ENCODE measurements around the gene KDM2B. TPM values are rescaled to one million over a fixed set of nuclear protein-coding genes. Genes with fewer than 3 reads are reported as not detected.

The KDM2B gene
- total RNA-seq, 1 experiment from 2014 or later: 15.5 TPM

DNA sequence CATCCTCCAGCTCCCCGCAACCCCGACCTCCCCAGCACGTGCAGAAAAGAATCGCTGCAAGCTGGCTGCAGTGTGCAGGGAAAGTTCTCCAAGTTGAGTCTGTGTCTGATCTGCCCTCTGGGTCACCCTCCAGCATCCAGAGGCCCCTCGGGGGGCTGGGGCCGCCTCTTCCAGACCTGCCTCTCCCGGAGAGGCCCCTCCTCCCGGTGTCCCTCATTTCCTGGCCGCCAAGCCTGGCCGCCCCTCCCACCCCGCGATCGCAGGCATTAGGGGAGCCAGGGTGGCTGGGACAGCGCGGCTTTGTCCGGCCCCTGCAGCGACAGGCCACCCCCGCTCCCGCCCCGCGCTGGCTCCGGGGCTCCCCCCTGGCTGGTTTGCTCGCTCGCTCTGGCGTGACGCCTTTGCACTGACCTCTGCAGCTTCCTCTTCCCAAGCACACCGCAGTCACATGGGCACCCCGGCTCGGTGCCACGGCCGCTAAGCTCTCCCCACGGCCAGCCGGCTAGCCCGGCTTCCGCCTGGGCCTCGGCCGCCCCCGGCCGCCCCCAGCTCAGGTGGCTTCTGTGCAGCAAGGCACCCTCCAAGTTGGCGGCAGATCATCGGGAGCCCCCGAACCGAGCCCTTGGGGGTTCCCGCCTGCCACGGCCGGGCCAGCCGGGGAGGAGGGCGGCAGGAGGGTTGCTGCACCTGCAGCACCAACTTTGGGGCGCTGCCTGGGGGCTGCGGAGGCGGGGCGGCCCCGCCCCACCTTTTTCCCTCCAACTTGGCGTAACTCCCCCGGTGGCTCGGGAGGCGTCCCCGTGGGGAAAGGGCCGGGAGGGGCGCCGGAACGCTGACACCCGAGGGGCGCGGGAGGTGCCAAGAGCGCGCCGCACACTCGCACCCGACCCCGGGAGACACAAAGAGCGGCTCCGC lies 43.7 kb downstream of the KDM2B start:
- POLR2A ChIA-PET: no interaction called here
- CTCF ChIA-PET: interaction anchor here (0.6 to 1.3 kb wide), 3 partner anchors 16 to 250 kb away, joined by 3 read pairs; no protein-coding TSS in a partner anchor
- H3K4me3 Mint-ChIP-seq (ENCODE audit: unreplicated experiment): peak overlapping the region; percentile 78
- no TSS peak for BruUV-seq (replicated peaks)
- DNase-seq (ENCODE audit: unreplicated experiment): peak; percentile 65
- no peaks in the 10 kb centered on the region for H3K27me3 Mint-ChIP-seq (ENCODE audit: insufficient read depth, unreplicated experiment)
- peak overlapping the region; percentile 59 for H3K27ac Mint-ChIP-seq (ENCODE audit: low read depth, unreplicated experiment)
- TF ChIP-seq, protein P1, sequence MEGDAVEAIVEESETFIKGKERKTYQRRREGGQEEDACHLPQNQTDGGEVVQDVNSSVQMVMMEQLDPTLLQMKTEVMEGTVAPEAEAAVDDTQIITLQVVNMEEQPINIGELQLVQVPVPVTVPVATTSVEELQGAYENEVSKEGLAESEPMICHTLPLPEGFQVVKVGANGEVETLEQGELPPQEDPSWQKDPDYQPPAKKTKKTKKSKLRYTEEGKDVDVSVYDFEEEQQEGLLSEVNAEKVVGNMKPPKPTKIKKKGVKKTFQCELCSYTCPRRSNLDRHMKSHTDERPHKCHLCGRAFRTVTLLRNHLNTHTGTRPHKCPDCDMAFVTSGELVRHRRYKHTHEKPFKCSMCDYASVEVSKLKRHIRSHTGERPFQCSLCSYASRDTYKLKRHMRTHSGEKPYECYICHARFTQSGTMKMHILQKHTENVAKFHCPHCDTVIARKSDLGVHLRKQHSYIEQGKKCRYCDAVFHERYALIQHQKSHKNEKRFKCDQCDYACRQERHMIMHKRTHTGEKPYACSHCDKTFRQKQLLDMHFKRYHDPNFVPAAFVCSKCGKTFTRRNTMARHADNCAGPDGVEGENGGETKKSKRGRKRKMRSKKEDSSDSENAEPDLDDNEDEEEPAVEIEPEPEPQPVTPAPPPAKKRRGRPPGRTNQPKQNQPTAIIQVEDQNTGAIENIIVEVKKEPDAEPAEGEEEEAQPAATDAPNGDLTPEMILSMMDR (IDR thresholded peaks at IDR 0.05; ENCODE audit: unreplicated experiment): no peak
- H3K36me3 Mint-ChIP-seq (ENCODE audit: insufficient read depth, unreplicated experiment): peaks cover 5% of the 10 kb centered on the region
- H3K9me3 Mint-ChIP-seq (ENCODE audit: unreplicated experiment): no peaks in the 10 kb centered on the region
- H3K4me1 Mint-ChIP-seq (ENCODE audit: insufficient read depth, unreplicated experiment): peaks cover 12% of the 10 kb centered on the region
- intact Hi-C loops (cut with micrococcal nuclease): no loop called here

DNA sequence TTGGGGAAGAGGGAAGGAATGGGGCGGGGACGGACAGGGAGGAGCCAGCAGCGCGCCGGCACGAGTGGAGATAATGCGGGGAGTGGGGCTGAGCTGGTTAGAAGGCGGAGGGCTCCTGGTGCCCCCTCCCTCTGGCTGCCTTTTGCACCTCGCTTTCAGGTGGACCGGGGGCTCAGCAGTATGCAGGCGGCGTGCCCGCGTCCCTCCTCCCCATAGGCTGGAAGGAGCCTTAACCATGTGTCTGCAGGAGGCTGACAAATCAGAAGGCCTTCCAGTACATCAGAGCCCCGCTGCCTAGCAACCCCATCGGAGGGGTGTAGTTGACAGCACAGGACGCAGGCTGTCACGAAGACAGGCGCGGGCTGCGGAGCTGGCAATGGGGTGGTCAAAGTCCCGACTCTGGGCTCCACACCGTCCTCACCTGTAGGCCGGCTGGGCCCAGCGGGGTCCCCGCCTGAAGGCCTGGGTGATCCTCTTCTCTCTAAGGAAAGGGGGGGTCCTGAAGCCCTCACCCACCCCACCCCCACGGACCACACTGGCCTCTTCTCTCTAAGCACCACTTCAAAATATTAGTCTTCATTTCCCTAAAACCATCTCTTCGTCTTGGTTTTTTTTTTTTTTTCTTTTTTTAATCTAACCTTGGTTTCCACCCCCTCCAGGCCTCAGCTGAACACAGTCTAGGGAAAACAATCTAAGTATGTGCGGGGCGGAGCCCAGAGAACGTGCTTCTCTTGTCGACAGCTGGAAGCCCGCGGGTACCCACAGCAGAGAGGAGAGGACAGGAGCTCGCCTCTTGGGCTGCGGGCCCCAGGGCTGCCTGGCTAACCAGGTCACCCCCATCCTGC lies 44.5 kb downstream of the KDM2B start:
- ChIA-PET CTCF (interaction anchor here (0.6 to 1.3 kb wide), 3 partner anchors 17 to 249 kb away, joined by 3 read pairs; no protein-coding TSS in a partner anchor), POLR2A (no interaction called here)
- intact Hi-C loops (cut with micrococcal nuclease): no loop called here
- Mint-ChIP-seq H3K36me3 (ENCODE audit: insufficient read depth, unreplicated experiment) (peaks cover 5% of the 10 kb centered on the region), H3K4me3 (ENCODE audit: unreplicated experiment) (peak overlapping the region; percentile 78), H3K9me3 (ENCODE audit: unreplicated experiment) (no peaks in the 10 kb centered on the region), H3K4me1 (ENCODE audit: insufficient read depth, unreplicated experiment) (peaks cover 12% of the 10 kb centered on the region), H3K27ac (ENCODE audit: low read depth, unreplicated experiment) (peak overlapping the region; percentile 59), H3K27me3 (ENCODE audit: insufficient read depth, unreplicated experiment) (no peaks in the 10 kb centered on the region)
- BruUV-seq (replicated peaks): no TSS peak
- no peak for DNase-seq (ENCODE audit: unreplicated experiment)
- TF ChIP-seq, protein P1 (IDR thresholded peaks at IDR 0.05; ENCODE audit: unreplicated experiment): no peak

- TF ChIP-seq, protein P1 (IDR thresholded peaks at IDR 0.05; ENCODE audit: unreplicated experiment): no peak
- CTCF ChIA-PET: interaction anchor here (1.3 kb wide), 1 partner anchor 18 kb away, joined by 3 read pairs; no protein-coding TSS in a partner anchor
- peaks cover 16% of the 10 kb centered on the region for H3K4me1 Mint-ChIP-seq (ENCODE audit: insufficient read depth, unreplicated experiment)
- H3K9me3 Mint-ChIP-seq (ENCODE audit: unreplicated experiment): no peaks in the 10 kb centered on the region
- POLR2A ChIA-PET: no interaction called here
- H3K4me3 Mint-ChIP-seq (ENCODE audit: unreplicated experiment): no peak overlapping the region
- H3K27me3 Mint-ChIP-seq (ENCODE audit: insufficient read depth, unreplicated experiment): no peaks in the 10 kb centered on the region
- H3K27ac Mint-ChIP-seq (ENCODE audit: low read depth, unreplicated experiment): no peak overlapping the region
- DNase-seq (ENCODE audit: unreplicated experiment): no peak
- no TSS peak for BruUV-seq (replicated peaks)
- peaks cover 5% of the 10 kb centered on the region for H3K36me3 Mint-ChIP-seq (ENCODE audit: insufficient read depth, unreplicated experiment)
- intact Hi-C loops (cut with micrococcal nuclease): no loop called here
These were observed 45.4 kb downstream of the KDM2B start for GRCh38 chr12:121535150-121536053.
